Neural progenitor cell (in vitro differentiated cells): Measurements from ENCODE around the gene CRHR2.

ENCODE experiments used
- EZH2 ChIP-seq: fragments of 200-600 bp; sonication (generic); IDR thresholded peaks from 2 replicates; pipeline ENCODE4 v1.6.1; 2017; ENCODE audit warnings: antibody characterized with exemption, mild to moderate bottlenecking, moderate library complexity
- TF ChIP-seq, protein P1 (sequence below): fragments of 200-600 bp; sonication (generic); IDR thresholded peaks from 2 replicates; pipeline ENCODE4 v1.5.1; 2017; ENCODE audit warnings: antibody characterized with exemption, mild to moderate bottlenecking

DNA sequence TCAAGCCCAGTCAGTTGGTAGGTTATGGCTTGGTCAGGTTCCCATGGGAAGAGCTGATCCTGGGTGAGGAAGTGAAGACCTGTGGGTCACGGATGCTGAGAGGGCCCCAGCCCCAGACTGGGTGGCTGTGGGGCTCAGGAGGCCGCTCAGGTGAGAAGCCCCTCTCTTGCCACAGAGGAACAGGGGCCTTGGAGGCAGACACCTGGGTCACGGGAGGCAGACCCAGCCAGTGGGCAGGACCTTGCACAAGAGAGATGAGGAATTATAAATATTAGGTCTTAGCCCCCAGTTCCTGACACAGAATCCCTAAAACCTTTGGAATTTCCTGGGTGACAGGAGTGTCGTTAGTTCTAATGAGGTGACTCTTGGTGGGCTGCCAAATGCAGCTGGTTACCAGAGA lies 10.6 kb upstream of the CRHR2 start:
- TF ChIP-seq EZH2, result no peak
- TF ChIP-seq, protein P1, sequence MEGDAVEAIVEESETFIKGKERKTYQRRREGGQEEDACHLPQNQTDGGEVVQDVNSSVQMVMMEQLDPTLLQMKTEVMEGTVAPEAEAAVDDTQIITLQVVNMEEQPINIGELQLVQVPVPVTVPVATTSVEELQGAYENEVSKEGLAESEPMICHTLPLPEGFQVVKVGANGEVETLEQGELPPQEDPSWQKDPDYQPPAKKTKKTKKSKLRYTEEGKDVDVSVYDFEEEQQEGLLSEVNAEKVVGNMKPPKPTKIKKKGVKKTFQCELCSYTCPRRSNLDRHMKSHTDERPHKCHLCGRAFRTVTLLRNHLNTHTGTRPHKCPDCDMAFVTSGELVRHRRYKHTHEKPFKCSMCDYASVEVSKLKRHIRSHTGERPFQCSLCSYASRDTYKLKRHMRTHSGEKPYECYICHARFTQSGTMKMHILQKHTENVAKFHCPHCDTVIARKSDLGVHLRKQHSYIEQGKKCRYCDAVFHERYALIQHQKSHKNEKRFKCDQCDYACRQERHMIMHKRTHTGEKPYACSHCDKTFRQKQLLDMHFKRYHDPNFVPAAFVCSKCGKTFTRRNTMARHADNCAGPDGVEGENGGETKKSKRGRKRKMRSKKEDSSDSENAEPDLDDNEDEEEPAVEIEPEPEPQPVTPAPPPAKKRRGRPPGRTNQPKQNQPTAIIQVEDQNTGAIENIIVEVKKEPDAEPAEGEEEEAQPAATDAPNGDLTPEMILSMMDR, result no peak
